Neural cell (in vitro differentiated cells): ENCODE data around the gene TMC1. TPM values are rescaled to one million over a fixed set of nuclear protein-coding genes. Genes with fewer than 3 reads are reported as not detected.

ENCODE experiments used
- H2AFZ ChIP-seq: fragments of 200-600, 300-800 bp; sonication (generic), shearing (Covaris generic); 2 replicates; pipeline ENCODE4 v1.6.0; 2014; ENCODE audit warnings: low read depth, mild to moderate bottlenecking, antibody characterized with exemption, low read length, moderate library complexity
- H3F3A ChIP-seq: fragments of 200-600 bp; shearing (Covaris generic); 2 replicates; pipeline ENCODE4 v1.6.1; 2016; ENCODE audit warnings: mild to moderate bottlenecking, moderate library complexity, mixed read lengths, antibody characterized with exemption, low read length; ENCODE audit not compliant: insufficient read depth, poor library complexity, severe bottlenecking
- H3K27ac ChIP-seq: fragments of 200-600, 300-800 bp; sonication (generic), shearing (Covaris generic); 2 replicates; pipeline ENCODE4 v1.5.1; 2014; ENCODE audit warnings: mild to moderate bottlenecking, low read length, moderate library complexity
- H3K27me3 ChIP-seq: fragments of 300-800, 200-600 bp; sonication (generic), shearing (Covaris generic); 2 replicates; pipeline ENCODE4 v1.6.0; 2014; ENCODE audit warnings: mild to moderate bottlenecking, low read depth, low read length, moderate library complexity; ENCODE audit not compliant: insufficient read depth
- H3K36me3 ChIP-seq: fragments of 300-800, 200-600 bp; sonication (generic), shearing (Covaris generic); 2 replicates; pipeline ENCODE4 v1.5.1; 2014; ENCODE audit warnings: mild to moderate bottlenecking, antibody characterized with exemption, low read length, moderate library complexity; ENCODE audit not compliant: insufficient read depth
- H3K4me2 ChIP-seq: fragments of 300-800, 200-600 bp; sonication (generic), shearing (Covaris generic); 2 replicates; pipeline ENCODE4 v1.6.0; 2014; ENCODE audit warnings: mild to moderate bottlenecking, low read length
- H3K4me3 ChIP-seq: fragments of 300-800, 200-600 bp; sonication (generic), shearing (Covaris generic); 2 replicates; pipeline ENCODE4 v1.5.1; 2014; ENCODE audit warnings: mild to moderate bottlenecking, low read length, moderate library complexity
- H3K79me2 ChIP-seq: fragments of 200-600 bp; shearing (Covaris generic); replicated peaks from 2 replicates; pipeline ENCODE4 v1.6.0; 2014; ENCODE audit warnings: mild to moderate bottlenecking, low read length, moderate library complexity; ENCODE audit not compliant: insufficient read depth
- H3K9ac ChIP-seq: fragments of 300-800, 200-600 bp; sonication (generic), shearing (Covaris generic); 2 replicates; pipeline ENCODE4 v1.6.1; 2016; ENCODE audit warnings: mild to moderate bottlenecking, low read length, mixed read lengths
- H3K9me2 ChIP-seq: fragments of 200-600 bp; shearing (Covaris generic); 2 replicates; pipeline ENCODE4 v1.6.1; 2016; ENCODE audit warnings: mild to moderate bottlenecking, low read length, mixed read lengths; ENCODE audit not compliant: insufficient read depth
- H3K9me3 ChIP-seq: fragments of 200-600, 300-800 bp; sonication (generic), shearing (Covaris generic); 2 replicates; pipeline ENCODE4 v1.6.1; 2016; ENCODE audit warnings: mild to moderate bottlenecking, mixed run types, low read length, moderate library complexity, mixed read lengths
- H4K20me1 ChIP-seq: fragments of 200-600 bp; shearing (Covaris generic); 2 replicates; pipeline ENCODE4 v1.6.1; 2016; ENCODE audit warnings: mild to moderate bottlenecking, mixed run types; ENCODE audit not compliant: insufficient read depth
- EP300 ChIP-seq: fragments of 450-650 bp; conservative IDR thresholded peaks from 2 replicates; pipeline ENCODE4 v1.6.1; 2014; ENCODE audit warnings: antibody characterized with exemption, mild to moderate bottlenecking, moderate library complexity; ENCODE audit not compliant: poor library complexity, severe bottlenecking
- EZH2 ChIP-seq: fragments of 200-600, 300-800 bp; shearing (Covaris generic), sonication (generic); IDR thresholded peaks from 2 replicates; pipeline ENCODE4 v1.6.1; 2014; ENCODE audit warnings: antibody characterized with exemption, low read length, borderline replicate concordance, mild to moderate bottlenecking; ENCODE audit not compliant: insufficient read depth, poor library complexity, severe bottlenecking
- MXI1 ChIP-seq: fragments of 450-650 bp; conservative IDR thresholded peaks from 2 replicates; pipeline ENCODE4 v1.6.1; 2014; ENCODE audit warnings: antibody characterized with exemption, mild to moderate bottlenecking; ENCODE audit not compliant: poor library complexity, severe bottlenecking
- POLR2AphosphoS5 ChIP-seq: IDR thresholded peaks from 2 replicates; pipeline ENCODE4 v1.6.1; 2012
- RAD21 ChIP-seq: fragments of 450-650 bp; conservative IDR thresholded peaks from 2 replicates; pipeline ENCODE4 v1.6.1; 2014; ENCODE audit warnings: antibody characterized with exemption, mild to moderate bottlenecking, moderate library complexity
- SMC3 ChIP-seq: fragments of 450-650 bp; conservative IDR thresholded peaks from 2 replicates; pipeline ENCODE4 v1.6.1; 2014; ENCODE audit warnings: antibody characterized with exemption, mild to moderate bottlenecking, moderate library complexity; ENCODE audit not compliant: poor library complexity
- TAF1 ChIP-seq: IDR thresholded peaks from 2 replicates; pipeline ENCODE4 v1.6.1; 2012; ENCODE audit warnings: low read depth
- polyA plus RNA-seq: library from polyadenylated mRNA; depleted of rRNA; stranded (reverse); fragments of >200 nt; gene quantifications from 2 replicates; pipeline ENCODE4 v1.2.3, GENCODE V29; 2014
- TF ChIP-seq, protein P1 (sequence below): IDR thresholded peaks from 2 replicates; pipeline ENCODE4 v1.6.1; 2012; ENCODE audit warnings: borderline replicate concordance
- TF ChIP-seq, protein P2 (sequence below): fragments of 450-650 bp; IDR thresholded peaks from 2 replicates; pipeline ENCODE4 v1.5.1; 2014; ENCODE audit warnings: antibody characterized with exemption, mild to moderate bottlenecking, moderate library complexity; ENCODE audit not compliant: poor library complexity, severe bottlenecking

Gene TMC1
- polyA plus RNA-seq, 1 donor from 2014 or later: not detected

DNA sequence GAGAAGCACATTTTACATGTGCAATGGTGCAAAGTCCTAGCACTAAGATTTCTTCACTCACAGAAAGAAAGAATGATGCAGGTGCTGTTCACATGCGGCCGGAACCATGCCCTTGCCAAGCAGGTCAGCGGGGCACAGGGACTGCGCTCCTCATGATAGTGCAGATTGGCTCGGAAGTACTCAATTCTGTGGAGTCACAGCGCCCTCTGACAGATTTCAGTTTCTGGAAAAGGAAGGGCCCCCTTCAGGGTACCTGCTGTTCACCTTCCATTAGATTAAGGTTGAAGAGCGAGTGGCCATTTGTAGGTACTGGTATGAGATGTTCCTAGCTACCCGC is 75.7 kb downstream of the TMC1 start:
- H3K9ac ChIP-seq: no peak overlapping the region
- TF ChIP-seq SMC3 (no peak), MXI1 (no peak), POLR2AphosphoS5 (no peak)
- TF ChIP-seq, protein P1, sequence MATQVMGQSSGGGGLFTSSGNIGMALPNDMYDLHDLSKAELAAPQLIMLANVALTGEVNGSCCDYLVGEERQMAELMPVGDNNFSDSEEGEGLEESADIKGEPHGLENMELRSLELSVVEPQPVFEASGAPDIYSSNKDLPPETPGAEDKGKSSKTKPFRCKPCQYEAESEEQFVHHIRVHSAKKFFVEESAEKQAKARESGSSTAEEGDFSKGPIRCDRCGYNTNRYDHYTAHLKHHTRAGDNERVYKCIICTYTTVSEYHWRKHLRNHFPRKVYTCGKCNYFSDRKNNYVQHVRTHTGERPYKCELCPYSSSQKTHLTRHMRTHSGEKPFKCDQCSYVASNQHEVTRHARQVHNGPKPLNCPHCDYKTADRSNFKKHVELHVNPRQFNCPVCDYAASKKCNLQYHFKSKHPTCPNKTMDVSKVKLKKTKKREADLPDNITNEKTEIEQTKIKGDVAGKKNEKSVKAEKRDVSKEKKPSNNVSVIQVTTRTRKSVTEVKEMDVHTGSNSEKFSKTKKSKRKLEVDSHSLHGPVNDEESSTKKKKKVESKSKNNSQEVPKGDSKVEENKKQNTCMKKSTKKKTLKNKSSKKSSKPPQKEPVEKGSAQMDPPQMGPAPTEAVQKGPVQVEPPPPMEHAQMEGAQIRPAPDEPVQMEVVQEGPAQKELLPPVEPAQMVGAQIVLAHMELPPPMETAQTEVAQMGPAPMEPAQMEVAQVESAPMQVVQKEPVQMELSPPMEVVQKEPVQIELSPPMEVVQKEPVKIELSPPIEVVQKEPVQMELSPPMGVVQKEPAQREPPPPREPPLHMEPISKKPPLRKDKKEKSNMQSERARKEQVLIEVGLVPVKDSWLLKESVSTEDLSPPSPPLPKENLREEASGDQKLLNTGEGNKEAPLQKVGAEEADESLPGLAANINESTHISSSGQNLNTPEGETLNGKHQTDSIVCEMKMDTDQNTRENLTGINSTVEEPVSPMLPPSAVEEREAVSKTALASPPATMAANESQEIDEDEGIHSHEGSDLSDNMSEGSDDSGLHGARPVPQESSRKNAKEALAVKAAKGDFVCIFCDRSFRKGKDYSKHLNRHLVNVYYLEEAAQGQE: no peak
- H3K9me2 ChIP-seq: no peaks in the 10 kb centered on the region
- no peak overlapping the region for H2AFZ ChIP-seq
- H4K20me1 ChIP-seq: no peaks in the 10 kb centered on the region
- no peak overlapping the region for H3K4me2 ChIP-seq
- no peaks in the 10 kb centered on the region for H3K9me3 ChIP-seq
- no peaks in the 10 kb centered on the region for H3K36me3 ChIP-seq
- no peak overlapping the region for H3K4me3 ChIP-seq
- H3K27ac ChIP-seq: no peak overlapping the region
- no peaks in the 10 kb centered on the region for H3K79me2 ChIP-seq
- no peaks in the 10 kb centered on the region for H3F3A ChIP-seq
- no peaks in the 10 kb centered on the region for H3K27me3 ChIP-seq

DNA sequence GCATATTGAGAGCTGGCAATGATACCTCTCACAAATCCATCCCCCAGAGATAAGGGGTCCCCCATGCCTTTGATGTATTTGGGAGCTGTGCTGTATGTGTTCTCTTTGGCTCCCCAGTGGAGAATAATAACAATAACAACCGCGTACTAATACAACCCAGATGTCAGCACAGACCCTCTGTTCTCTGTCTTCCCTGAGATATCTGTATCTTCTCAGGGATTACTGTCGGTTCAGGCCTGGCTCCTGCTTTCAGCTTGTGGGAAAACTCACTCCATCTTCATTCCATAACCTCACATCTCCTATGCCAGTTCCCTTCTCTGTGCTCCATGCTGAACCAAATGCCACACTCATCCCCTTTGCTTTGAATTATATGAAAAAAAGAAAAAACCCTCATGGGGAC is 76.2 kb downstream of the TMC1 start:
- Histone ChIP-seq H3K27me3 (no peaks in the 10 kb centered on the region), H3K9me2 (no peaks in the 10 kb centered on the region), H3K36me3 (no peaks in the 10 kb centered on the region), H3K27ac (no peak overlapping the region), H3K9ac (no peak overlapping the region), H3K4me3 (no peak overlapping the region), H3K79me2 (no peaks in the 10 kb centered on the region), H4K20me1 (no peaks in the 10 kb centered on the region), H2AFZ (no peak overlapping the region), H3K4me2 (no peak overlapping the region), H3K9me3 (no peaks in the 10 kb centered on the region), H3F3A (no peaks in the 10 kb centered on the region)
- TF ChIP-seq, protein P1: no peak
- no peak for TF ChIP-seq EZH2
- TF ChIP-seq SMC3: no peak
- no peak for TF ChIP-seq RAD21

DNA sequence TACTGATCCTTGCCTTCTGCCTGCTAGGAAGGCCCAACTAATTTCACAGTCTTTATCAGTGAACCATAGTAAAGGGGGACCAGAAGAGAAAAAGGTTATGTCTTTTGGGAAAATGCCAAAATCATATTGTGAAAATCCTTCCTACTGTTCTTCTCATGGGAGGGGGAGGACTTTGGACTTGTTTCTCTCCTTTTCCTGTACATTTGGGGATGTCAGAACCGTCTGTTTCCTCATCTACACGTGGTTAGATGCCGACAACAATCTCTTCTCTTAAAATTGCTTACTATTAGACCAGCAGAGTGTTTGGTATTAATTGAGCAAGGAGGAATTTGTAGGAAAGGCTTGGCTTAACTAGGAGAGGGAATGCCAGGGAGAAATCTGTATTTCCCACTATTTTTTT is 77.2 kb downstream of the TMC1 start:
- H3F3A ChIP-seq: no peaks in the 10 kb centered on the region
- no peaks in the 10 kb centered on the region for H3K27me3 ChIP-seq
- H3K4me3 ChIP-seq: no peak overlapping the region
- H3K27ac ChIP-seq: no peak overlapping the region
- no peaks in the 10 kb centered on the region for H4K20me1 ChIP-seq
- no peak overlapping the region for H3K9ac ChIP-seq
- H3K36me3 ChIP-seq: no peaks in the 10 kb centered on the region
- H2AFZ ChIP-seq: no peak overlapping the region
- no peaks in the 10 kb centered on the region for H3K9me3 ChIP-seq
- no peak overlapping the region for H3K4me2 ChIP-seq
- no peaks in the 10 kb centered on the region for H3K9me2 ChIP-seq
- H3K79me2 ChIP-seq: no peaks in the 10 kb centered on the region
- TF ChIP-seq TAF1 (no peak), RAD21 (no peak), MXI1 (no peak), EZH2 (no peak), POLR2AphosphoS5 (no peak), SMC3 (no peak), EP300 (no peak)
- TF ChIP-seq, protein P2, sequence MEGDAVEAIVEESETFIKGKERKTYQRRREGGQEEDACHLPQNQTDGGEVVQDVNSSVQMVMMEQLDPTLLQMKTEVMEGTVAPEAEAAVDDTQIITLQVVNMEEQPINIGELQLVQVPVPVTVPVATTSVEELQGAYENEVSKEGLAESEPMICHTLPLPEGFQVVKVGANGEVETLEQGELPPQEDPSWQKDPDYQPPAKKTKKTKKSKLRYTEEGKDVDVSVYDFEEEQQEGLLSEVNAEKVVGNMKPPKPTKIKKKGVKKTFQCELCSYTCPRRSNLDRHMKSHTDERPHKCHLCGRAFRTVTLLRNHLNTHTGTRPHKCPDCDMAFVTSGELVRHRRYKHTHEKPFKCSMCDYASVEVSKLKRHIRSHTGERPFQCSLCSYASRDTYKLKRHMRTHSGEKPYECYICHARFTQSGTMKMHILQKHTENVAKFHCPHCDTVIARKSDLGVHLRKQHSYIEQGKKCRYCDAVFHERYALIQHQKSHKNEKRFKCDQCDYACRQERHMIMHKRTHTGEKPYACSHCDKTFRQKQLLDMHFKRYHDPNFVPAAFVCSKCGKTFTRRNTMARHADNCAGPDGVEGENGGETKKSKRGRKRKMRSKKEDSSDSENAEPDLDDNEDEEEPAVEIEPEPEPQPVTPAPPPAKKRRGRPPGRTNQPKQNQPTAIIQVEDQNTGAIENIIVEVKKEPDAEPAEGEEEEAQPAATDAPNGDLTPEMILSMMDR: no peak
- TF ChIP-seq, protein P1: no peak
